Transverse colon (tissue), 4 donors: ENCODE measurements around the gene TSPAN3. TPM values are rescaled to one million over a fixed set of nuclear protein-coding genes. Genes with fewer than 3 reads are reported as not detected.

Source experiments
- DNase-seq: peaks from one replicate; pipeline ENCODE4 v3.0.0-alpha.2; 2019
- H3K27ac ChIP-seq, 4 donors: fragments of 200-600 bp; sonication (generic); 2 replicates each; pipeline ENCODE4 v1.5.1; 2016 to 2018; ENCODE audit warnings: inconsistent platforms in 4 of 4
- H3K27me3 ChIP-seq: fragments of 200-600 bp; sonication (generic); 2 replicates; pipeline ENCODE4 v1.5.1; 2017; ENCODE audit warnings: inconsistent platforms
- H3K36me3 ChIP-seq, 4 donors: fragments of 200-600 bp; sonication (generic); 2 replicates each; pipeline ENCODE4 v1.5.1; 2017 to 2019; ENCODE audit warnings: inconsistent platforms in 4 of 4
- H3K4me1 ChIP-seq, 4 donors: fragments of 200-600 bp; sonication (generic); 2 replicates each; pipeline ENCODE4 v1.5.1; 2017 to 2020; ENCODE audit warnings: inconsistent platforms in 4 of 4
- H3K4me3 ChIP-seq, 4 donors: fragments of 200-600 bp; sonication (generic); 1 replicate in 1 of 4; 2 replicates in 3 of 4; pipeline versions ENCODE4 v1.5.1 to v1.6.1; 2017 to 2019; ENCODE audit warnings: inconsistent platforms in 4 of 4
- H3K9me3 ChIP-seq, 2 donors: fragments of 200-600 bp; sonication (generic); 2 replicates each; pipeline ENCODE4 v1.5.1; 2017 to 2019; ENCODE audit warnings: inconsistent platforms in 2 of 2
- EP300 ChIP-seq: sonication (generic); formaldehyde crosslinking; IDR thresholded peaks from one replicate; pipeline ENCODE4 v1.6.1; 2017; ENCODE audit warnings: antibody characterized with exemption, low read depth
- POLR2A ChIP-seq: fragments of 450-650 bp; IDR thresholded peaks from one replicate; pipeline ENCODE4 v1.6.1; 2016; ENCODE audit warnings: antibody characterized with exemption, mild to moderate bottlenecking, moderate library complexity
- POLR2AphosphoS5 ChIP-seq, 3 donors: sonication (generic); formaldehyde crosslinking; IDR thresholded peaks; one replicate each; pipeline ENCODE4 v1.6.1; 2016; ENCODE audit warnings: antibody characterized with exemption in 3 of 3
- WGBS, 2 donors: methylation state at CpG; one replicate each; pipeline ENCODE4 v1.1.5; 2018; ENCODE audit warnings: low coverage in 1 of 2; 5-methylcytosine and 5-hydroxymethylcytosine counted together
- in situ Hi-C, 4 donors: fragments of 200-750 bp; cut with MboI; loops; one replicate each; pipeline versions ENCODE4 v1.15.0 to v1.15.1; 2017; ENCODE audit warnings: low sequenced_read_pairs in 3 of 4, low pct_ligation_motif_present in 1 of 4, low pct_unique_long_range_greater_than_20kb in 1 of 4
- intact Hi-C: fragments of 100-400 bp; cut with DNase I; formaldehyde crosslinking; loops from one replicate; pipeline ENCODE4 v1.15.1; 2023; ENCODE audit warnings: low total_unique reads
- total RNA-seq, 4 donors: library from RNA; depleted of rRNA; stranded (reverse); fragments of >200 nt; gene quantifications; one replicate each; pipeline ENCODE4 v1.1.0, GENCODE V29; 2016
- TF ChIP-seq, protein P1 (sequence below), 5 experiments: fragments of 200-600 bp in 3 of 5; fragments of 450-650 bp in 2 of 5; sonication (generic) in 3 of 5; IDR thresholded peaks; 1 replicate in 2 of 5; 2 replicates in 3 of 5; pipeline ENCODE4 v1.5.1; 2016 to 2017; ENCODE audit warnings: antibody characterized with exemption in 5 of 5, inconsistent platforms in 3 of 5, mild to moderate bottlenecking in 2 of 5, moderate library complexity in 1 of 5

The TSPAN3 gene
- total RNA-seq, 4 donors from 2014 or later = 365 to 1,069 (median 676) TPM

DNA sequence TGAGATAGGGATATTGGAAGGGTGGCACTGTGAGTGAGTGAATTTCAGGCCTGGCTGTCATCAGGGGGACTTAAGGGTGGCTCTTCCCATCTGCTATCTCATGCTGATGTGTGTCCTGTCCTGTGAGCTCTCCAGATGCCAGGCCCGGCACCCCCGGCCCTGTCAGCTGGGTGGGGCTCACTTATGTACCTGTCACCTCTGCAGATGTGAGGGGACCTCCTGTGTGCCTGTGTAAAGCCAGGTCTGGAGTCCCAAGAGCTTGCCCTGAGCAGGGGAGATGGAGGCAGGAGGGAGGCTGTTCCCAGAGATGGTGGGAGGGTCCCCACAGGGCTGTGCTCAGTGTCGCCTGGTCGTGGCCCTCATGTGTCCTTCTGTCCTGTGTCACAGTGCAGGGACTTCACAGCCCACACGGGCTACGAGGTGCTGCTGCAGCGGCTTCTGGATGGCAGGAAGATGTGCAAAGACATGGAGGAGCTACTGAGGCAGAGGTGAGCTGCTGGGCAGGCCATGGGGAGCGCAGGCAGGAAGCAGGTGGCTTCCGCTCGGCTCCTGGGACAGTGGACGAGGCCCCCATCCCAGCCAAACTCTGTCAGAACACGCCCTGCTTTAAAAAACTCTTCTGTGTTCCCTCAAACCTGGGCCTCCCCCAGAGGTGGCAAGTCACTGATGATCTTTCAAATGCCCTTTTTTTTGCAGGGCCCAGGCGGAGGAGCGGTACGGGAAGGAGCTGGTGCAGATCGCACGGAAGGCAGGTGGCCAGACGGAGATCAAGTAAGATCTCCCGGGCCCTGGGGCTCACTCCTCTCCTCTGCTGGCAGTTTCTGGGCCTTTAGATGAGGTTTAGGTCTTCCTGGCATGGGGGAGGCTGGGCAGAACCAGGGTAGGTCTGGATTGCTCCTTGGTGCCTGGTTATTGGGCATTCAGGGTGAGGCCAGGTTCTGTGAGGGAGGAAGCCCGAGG, 52.9 kb downstream of the TSPAN3 start:
- 94 to 95% methylated on average over 8 to 19 of the region's 20 CpGs for whole genome bisulfite sequencing, 2 donors
- Histone ChIP-seq H3K36me3 (no peaks in the 10 kb centered on the region), H3K9me3 (no peaks in the 10 kb centered on the region), H3K27ac (no peak overlapping the region), H3K4me3 (no peak overlapping the region), H3K27me3 (no peaks in the 10 kb centered on the region), H3K4me1 (peaks cover 0 to 4% (median 0%) of the 10 kb centered on the region in 4 donors)
- DNase-seq = no peak
- in situ Hi-C loops (no loop called here), intact Hi-C loops (no loop called here)
- TF ChIP-seq POLR2AphosphoS5 (IDR thresholded peaks at IDR 0.05) = no peak
- no peak for TF ChIP-seq POLR2A
- TF ChIP-seq EP300 = no peak
- TF ChIP-seq, protein P1, sequence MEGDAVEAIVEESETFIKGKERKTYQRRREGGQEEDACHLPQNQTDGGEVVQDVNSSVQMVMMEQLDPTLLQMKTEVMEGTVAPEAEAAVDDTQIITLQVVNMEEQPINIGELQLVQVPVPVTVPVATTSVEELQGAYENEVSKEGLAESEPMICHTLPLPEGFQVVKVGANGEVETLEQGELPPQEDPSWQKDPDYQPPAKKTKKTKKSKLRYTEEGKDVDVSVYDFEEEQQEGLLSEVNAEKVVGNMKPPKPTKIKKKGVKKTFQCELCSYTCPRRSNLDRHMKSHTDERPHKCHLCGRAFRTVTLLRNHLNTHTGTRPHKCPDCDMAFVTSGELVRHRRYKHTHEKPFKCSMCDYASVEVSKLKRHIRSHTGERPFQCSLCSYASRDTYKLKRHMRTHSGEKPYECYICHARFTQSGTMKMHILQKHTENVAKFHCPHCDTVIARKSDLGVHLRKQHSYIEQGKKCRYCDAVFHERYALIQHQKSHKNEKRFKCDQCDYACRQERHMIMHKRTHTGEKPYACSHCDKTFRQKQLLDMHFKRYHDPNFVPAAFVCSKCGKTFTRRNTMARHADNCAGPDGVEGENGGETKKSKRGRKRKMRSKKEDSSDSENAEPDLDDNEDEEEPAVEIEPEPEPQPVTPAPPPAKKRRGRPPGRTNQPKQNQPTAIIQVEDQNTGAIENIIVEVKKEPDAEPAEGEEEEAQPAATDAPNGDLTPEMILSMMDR (IDR thresholded peaks at IDR 0.05) = no peak

- in situ Hi-C loops = no loop called here
- no peaks in the 10 kb centered on the region for H3K36me3 ChIP-seq
- no peaks in the 10 kb centered on the region for H3K27me3 ChIP-seq
- intact Hi-C loops = no loop called here
- no peaks in the 10 kb centered on the region for H3K9me3 ChIP-seq
- DNase-seq = no peak
- WGBS, 2 donors = 91% methylated on average over 7 of the region's 7 CpGs; no CpG with 5 or more reads in 1 of the 2 donors
- H3K4me3 ChIP-seq = no peak overlapping the region
- TF ChIP-seq EP300 (no peak), POLR2A (no peak)
- TF ChIP-seq, protein P1 (IDR thresholded peaks at IDR 0.05) = no peak
- H3K27ac ChIP-seq = no peak overlapping the region
- H3K4me1 ChIP-seq = peaks cover 0 to 4% (median 0%) of the 10 kb centered on the region in 4 donors
These were observed 53.7 kb downstream of the TSPAN3 start for GRCh38 chr15:77017091-77017660.

- H3K27me3 ChIP-seq = no peaks in the 10 kb centered on the region
- no peaks in the 10 kb centered on the region for H3K9me3 ChIP-seq
- TF ChIP-seq POLR2A (no peak), EP300 (no peak), POLR2AphosphoS5 (IDR thresholded peaks at IDR 0.05) (no peak)
- TF ChIP-seq, protein P1 (IDR thresholded peaks at IDR 0.05) = no peak
- H3K4me1 ChIP-seq = peaks cover 0 to 4% (median 0%) of the 10 kb centered on the region in 4 donors
- no peak overlapping the region for H3K4me3 ChIP-seq
- no peak overlapping the region for H3K27ac ChIP-seq
- 100% methylated on average over 2 of the region's 3 CpGs; no CpG with 5 or more reads in 1 of the 2 donors for WGBS, 2 donors
- DNase-seq = no peak
- H3K36me3 ChIP-seq = no peaks in the 10 kb centered on the region
- intact Hi-C loops (no loop called here), in situ Hi-C loops (no loop called here)
These were observed 54.6 kb downstream of the TSPAN3 start for GRCh38 chr15:77016321-77016695.

GRCh38 chr15:77015646-77016320, 55.1 kb downstream of the TSPAN3 start:
- DNase-seq = no peak
- WGBS, 2 donors = 78% methylated on average over 21 of the region's 21 CpGs; no CpG with 5 or more reads in 1 of the 2 donors
- Histone ChIP-seq H3K9me3 (no peaks in the 10 kb centered on the region), H3K27ac (no peak overlapping the region), H3K4me1 (peaks cover 0 to 4% (median 0%) of the 10 kb centered on the region in 4 donors), H3K27me3 (no peaks in the 10 kb centered on the region), H3K36me3 (no peaks in the 10 kb centered on the region), H3K4me3 (no peak overlapping the region)
- intact Hi-C loops = no loop called here
- in situ Hi-C loops = no loop called here
- TF ChIP-seq, protein P1 (IDR thresholded peaks at IDR 0.05) = no peak
- no peak for TF ChIP-seq POLR2A
- no peak for TF ChIP-seq POLR2AphosphoS5 (IDR thresholded peaks at IDR 0.05)
- TF ChIP-seq EP300 = no peak
